Liver (tissue), 9 donors: ENCODE data around the gene DYNC2LI1. TPM values are rescaled to one million over a fixed set of nuclear protein-coding genes. Genes with fewer than 3 reads are reported as not detected.

Source experiments
- DNase-seq: peaks from one replicate; pipeline ENCODE4 v3.0.0-alpha.2; 2017; ENCODE audit warnings: low spot score
- H3K27ac ChIP-seq, 2 donors: one replicate each; pipeline ENCODE4 v1.7.0; 2013; ENCODE audit warnings: inconsistent platforms in 2 of 2, low read length in 2 of 2, control low read depth in 1 of 2, low read depth in 1 of 2, mild to moderate bottlenecking in 1 of 2
- H3K27me3 ChIP-seq, 4 donors: one replicate each; pipeline versions ENCODE4 v1.6.1 to v1.7.0; 2013; ENCODE audit warnings: low read length in 3 of 4, inconsistent platforms in 1 of 4, mild to moderate bottlenecking in 1 of 4, moderate library complexity in 1 of 4; ENCODE audit not compliant: control insufficient read depth in 4 of 4, insufficient read depth in 4 of 4
- H3K36me3 ChIP-seq, 4 donors: one replicate each; pipeline versions ENCODE4 v1.6.1 to v1.7.0; 2013; ENCODE audit warnings: low read length in 3 of 4, mild to moderate bottlenecking in 3 of 4, low read depth in 1 of 4, moderate library complexity in 1 of 4; ENCODE audit not compliant: control insufficient read depth in 4 of 4, insufficient read depth in 3 of 4
- H3K4me1 ChIP-seq, 4 donors: one replicate each; pipeline versions ENCODE4 v1.6.1 to v1.7.0; 2013; ENCODE audit warnings: low read length in 3 of 4, mild to moderate bottlenecking in 3 of 4, moderate library complexity in 1 of 4; ENCODE audit not compliant: control insufficient read depth in 4 of 4, insufficient read depth in 4 of 4
- H3K4me3 ChIP-seq, 3 donors: one replicate each; pipeline versions ENCODE4 v1.6.1 to v1.7.0; 2013; ENCODE audit warnings: low read length in 3 of 3, control low read depth in 1 of 3, low read depth in 1 of 3, mild to moderate bottlenecking in 1 of 3
- H3K9ac ChIP-seq, 2 donors: one replicate each; pipeline ENCODE4 v1.7.0; 2013; ENCODE audit warnings: low read length in 2 of 2, mild to moderate bottlenecking in 2 of 2, moderate library complexity in 2 of 2, control low read depth in 1 of 2, low read depth in 1 of 2
- H3K9me3 ChIP-seq, 4 donors: one replicate each; pipeline versions ENCODE4 v1.6.1 to v1.7.0; 2013; ENCODE audit warnings: low read length in 3 of 4; ENCODE audit not compliant: control insufficient read depth in 4 of 4
- ATF3 ChIP-seq: IDR thresholded peaks from 2 replicates; pipeline ENCODE4 v1.6.1; 2016; ENCODE audit warnings: antibody characterized with exemption
- EGR1 ChIP-seq, 2 donors: IDR thresholded peaks; 2 replicates each; pipeline ENCODE4 v1.6.1; 2016 to 2018; ENCODE audit warnings: antibody characterized with exemption in 2 of 2, low read depth in 2 of 2
- FOXA1 ChIP-seq: IDR thresholded peaks from 2 replicates; pipeline ENCODE4 v1.6.1; 2016; ENCODE audit warnings: antibody characterized with exemption
- FOXA2 ChIP-seq: IDR thresholded peaks from 2 replicates; pipeline ENCODE4 v1.6.1; 2016; ENCODE audit warnings: antibody characterized with exemption
- GABPA ChIP-seq, 2 donors: IDR thresholded peaks in 1 of 2; conservative IDR thresholded peaks in 1 of 2; 2 replicates each; pipeline ENCODE4 v1.6.1; 2016; ENCODE audit warnings: antibody characterized with exemption in 2 of 2, mild to moderate bottlenecking in 1 of 2, moderate library complexity in 1 of 2
- HNF4A ChIP-seq, 2 donors: conservative IDR thresholded peaks; 2 replicates each; pipeline ENCODE4 v1.6.1; 2016; ENCODE audit warnings: antibody characterized with exemption in 2 of 2, mild to moderate bottlenecking in 2 of 2
- HNF4G ChIP-seq: IDR thresholded peaks from 2 replicates; pipeline ENCODE4 v1.6.1; 2016; ENCODE audit warnings: antibody characterized with exemption
- JUND ChIP-seq, 2 donors: IDR thresholded peaks; 2 replicates each; pipeline ENCODE4 v1.6.1; 2016; ENCODE audit warnings: antibody characterized with exemption in 2 of 2
- MAX ChIP-seq: IDR thresholded peaks from 2 replicates; pipeline ENCODE4 v1.6.1; 2016; ENCODE audit warnings: antibody characterized with exemption
- NR2F2 ChIP-seq: IDR thresholded peaks from 2 replicates; pipeline ENCODE4 v1.6.1; 2016; ENCODE audit warnings: antibody characterized with exemption
- RAD21 ChIP-seq, 2 donors: IDR thresholded peaks; 2 replicates each; pipeline ENCODE4 v1.6.1; 2016; ENCODE audit warnings: antibody characterized with exemption in 2 of 2, mild to moderate bottlenecking in 2 of 2
- REST ChIP-seq: IDR thresholded peaks from 2 replicates; pipeline ENCODE4 v1.6.1; 2016; ENCODE audit warnings: antibody characterized with exemption, mild to moderate bottlenecking
- RXRA ChIP-seq, 2 donors: IDR thresholded peaks; 2 replicates each; pipeline ENCODE4 v1.6.1; 2017 to 2018; ENCODE audit warnings: antibody characterized with exemption in 2 of 2, mild to moderate bottlenecking in 1 of 2
- SP1 ChIP-seq: IDR thresholded peaks from 2 replicates; pipeline ENCODE4 v1.6.1; 2018; ENCODE audit warnings: antibody characterized with exemption, mild to moderate bottlenecking
- TAF1 ChIP-seq: conservative IDR thresholded peaks from 2 replicates; pipeline ENCODE4 v1.6.1; 2016; ENCODE audit warnings: antibody characterized with exemption, mild to moderate bottlenecking
- YY1 ChIP-seq: IDR thresholded peaks from 2 replicates; pipeline ENCODE4 v1.6.1; 2016; ENCODE audit warnings: antibody characterized with exemption, mild to moderate bottlenecking
- WGBS: extraction: QIAGEN DNeasy Blood & Tissue Kit; methylation state at CpG from one replicate; pipeline ENCODE4 v1.1.7; 2013; 5-methylcytosine and 5-hydroxymethylcytosine counted together
- polyA plus RNA-seq, 2 donors: library from polyadenylated mRNA; stranded (reverse) in 1 of 2; unstranded in 1 of 2; fragments of 200-250 nt in 1 of 2; fragments of >200 nt in 1 of 2; fragmentation: Nextera tagmentation in 1 of 2; extraction: Ambion mirVana in 1 of 2; gene quantifications; one replicate each; pipeline versions ENCODE4 v1.2.1 to v1.2.3, GENCODE V29; 2013 to 2015
- total RNA-seq, 2 donors: library from RNA; depleted of rRNA; stranded (reverse); fragments of >200 nt; gene quantifications; one replicate each; pipeline ENCODE4 v1.2.3, GENCODE V29; 2014
- TF ChIP-seq, protein P1 (sequence below): IDR thresholded peaks from 2 replicates; pipeline ENCODE4 v1.6.1; 2016; ENCODE audit warnings: antibody characterized with exemption
- TF ChIP-seq, protein P2 (sequence below): fragments of 150-350 bp; IDR thresholded peaks from 2 replicates; pipeline ENCODE4 v1.5.1; 2017; ENCODE audit warnings: improper control_type of control experiment, low read depth, low read length; ENCODE audit not compliant: missing input control
- donor health status: healthy.
- donor health status: healthy.
- donor health status: healthy.
- donor health status: healthy.
- donor health status: healthy.

The DYNC2LI1 gene
- total and polyA plus RNA-seq, 4 donors, result 5.4 to 6.1 (median 5.7) TPM

- H3K27me3 ChIP-seq, result no peaks in the 10 kb centered on the region
Observed at GRCh38 chr2:43751476-43751990, 22.3 kb upstream of the DYNC2LI1 start.

More at GRCh38 chr2:43751476-43751990, 22.3 kb upstream of the DYNC2LI1 start:
- no peak overlapping the region for H3K27ac ChIP-seq
- no peaks in the 10 kb centered on the region for H3K4me1 ChIP-seq
- no peak overlapping the region for H3K4me3 ChIP-seq
- H3K9ac ChIP-seq, result no peak overlapping the region
- TF ChIP-seq HNF4A (conservative IDR thresholded peaks at IDR 0.05) (no peak), YY1 (no peak), RAD21 (IDR thresholded peaks at IDR 0.05) (no peak), EGR1 (IDR thresholded peaks at IDR 0.05; ENCODE audit: low read depth in 2 of 2) (no peak), HNF4G (no peak), TAF1 (no peak), REST (no peak), SP1 (no peak), GABPA (IDR thresholded peaks at IDR 0.05 in 1 of 2, conservative IDR thresholded peaks at IDR 0.05 in 1 of 2) (no peak), MAX (no peak), ATF3 (no peak), FOXA2 (no peak), RXRA (IDR thresholded peaks at IDR 0.05) (no peak), JUND (IDR thresholded peaks at IDR 0.05) (no peak), FOXA1 (no peak), NR2F2 (no peak)
- TF ChIP-seq, protein P1, sequence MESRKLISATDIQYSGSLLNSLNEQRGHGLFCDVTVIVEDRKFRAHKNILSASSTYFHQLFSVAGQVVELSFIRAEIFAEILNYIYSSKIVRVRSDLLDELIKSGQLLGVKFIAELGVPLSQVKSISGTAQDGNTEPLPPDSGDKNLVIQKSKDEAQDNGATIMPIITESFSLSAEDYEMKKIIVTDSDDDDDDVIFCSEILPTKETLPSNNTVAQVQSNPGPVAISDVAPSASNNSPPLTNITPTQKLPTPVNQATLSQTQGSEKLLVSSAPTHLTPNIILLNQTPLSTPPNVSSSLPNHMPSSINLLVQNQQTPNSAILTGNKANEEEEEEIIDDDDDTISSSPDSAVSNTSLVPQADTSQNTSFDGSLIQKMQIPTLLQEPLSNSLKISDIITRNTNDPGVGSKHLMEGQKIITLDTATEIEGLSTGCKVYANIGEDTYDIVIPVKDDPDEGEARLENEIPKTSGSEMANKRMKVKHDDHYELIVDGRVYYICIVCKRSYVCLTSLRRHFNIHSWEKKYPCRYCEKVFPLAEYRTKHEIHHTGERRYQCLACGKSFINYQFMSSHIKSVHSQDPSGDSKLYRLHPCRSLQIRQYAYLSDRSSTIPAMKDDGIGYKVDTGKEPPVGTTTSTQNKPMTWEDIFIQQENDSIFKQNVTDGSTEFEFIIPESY, result no peak
- TF ChIP-seq, protein P2, sequence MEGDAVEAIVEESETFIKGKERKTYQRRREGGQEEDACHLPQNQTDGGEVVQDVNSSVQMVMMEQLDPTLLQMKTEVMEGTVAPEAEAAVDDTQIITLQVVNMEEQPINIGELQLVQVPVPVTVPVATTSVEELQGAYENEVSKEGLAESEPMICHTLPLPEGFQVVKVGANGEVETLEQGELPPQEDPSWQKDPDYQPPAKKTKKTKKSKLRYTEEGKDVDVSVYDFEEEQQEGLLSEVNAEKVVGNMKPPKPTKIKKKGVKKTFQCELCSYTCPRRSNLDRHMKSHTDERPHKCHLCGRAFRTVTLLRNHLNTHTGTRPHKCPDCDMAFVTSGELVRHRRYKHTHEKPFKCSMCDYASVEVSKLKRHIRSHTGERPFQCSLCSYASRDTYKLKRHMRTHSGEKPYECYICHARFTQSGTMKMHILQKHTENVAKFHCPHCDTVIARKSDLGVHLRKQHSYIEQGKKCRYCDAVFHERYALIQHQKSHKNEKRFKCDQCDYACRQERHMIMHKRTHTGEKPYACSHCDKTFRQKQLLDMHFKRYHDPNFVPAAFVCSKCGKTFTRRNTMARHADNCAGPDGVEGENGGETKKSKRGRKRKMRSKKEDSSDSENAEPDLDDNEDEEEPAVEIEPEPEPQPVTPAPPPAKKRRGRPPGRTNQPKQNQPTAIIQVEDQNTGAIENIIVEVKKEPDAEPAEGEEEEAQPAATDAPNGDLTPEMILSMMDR, result no peak
- WGBS, result 95% methylated on average over 5 of the region's 5 CpGs
- H3K36me3 ChIP-seq, result no peaks in the 10 kb centered on the region
- H3K9me3 ChIP-seq, result no peaks in the 10 kb centered on the region
- no peak for DNase-seq
